ENCODE data around the gene SIX2. TPM values are rescaled to one million over a fixed set of nuclear protein-coding genes. Genes with fewer than 3 reads are reported as not detected.

SIX2 gene
- total RNA-seq, 1 donor from 2014 or later, result 4.2 TPM

GRCh38 chr2:44997963-44998362 is 11.3 kb downstream of the SIX2 start:
- TF ChIP-seq, protein P1, sequence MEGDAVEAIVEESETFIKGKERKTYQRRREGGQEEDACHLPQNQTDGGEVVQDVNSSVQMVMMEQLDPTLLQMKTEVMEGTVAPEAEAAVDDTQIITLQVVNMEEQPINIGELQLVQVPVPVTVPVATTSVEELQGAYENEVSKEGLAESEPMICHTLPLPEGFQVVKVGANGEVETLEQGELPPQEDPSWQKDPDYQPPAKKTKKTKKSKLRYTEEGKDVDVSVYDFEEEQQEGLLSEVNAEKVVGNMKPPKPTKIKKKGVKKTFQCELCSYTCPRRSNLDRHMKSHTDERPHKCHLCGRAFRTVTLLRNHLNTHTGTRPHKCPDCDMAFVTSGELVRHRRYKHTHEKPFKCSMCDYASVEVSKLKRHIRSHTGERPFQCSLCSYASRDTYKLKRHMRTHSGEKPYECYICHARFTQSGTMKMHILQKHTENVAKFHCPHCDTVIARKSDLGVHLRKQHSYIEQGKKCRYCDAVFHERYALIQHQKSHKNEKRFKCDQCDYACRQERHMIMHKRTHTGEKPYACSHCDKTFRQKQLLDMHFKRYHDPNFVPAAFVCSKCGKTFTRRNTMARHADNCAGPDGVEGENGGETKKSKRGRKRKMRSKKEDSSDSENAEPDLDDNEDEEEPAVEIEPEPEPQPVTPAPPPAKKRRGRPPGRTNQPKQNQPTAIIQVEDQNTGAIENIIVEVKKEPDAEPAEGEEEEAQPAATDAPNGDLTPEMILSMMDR (IDR thresholded peaks at IDR 0.05; ENCODE audit: insufficient read depth, low read length, severe bottlenecking), result no peak
- FAIRE-seq (no peak), DNase-seq (ENCODE audit: low read depth) (no peak)
- Histone ChIP-seq H3K4me3 (ENCODE audit: low read depth, low read length) (no peak overlapping the region), H3K27me3 (ENCODE audit: control insufficient read depth, insufficient read depth, low read length) (no peaks in the 10 kb centered on the region), H3K36me3 (ENCODE audit: control insufficient read depth, insufficient read depth, low read length) (no peaks in the 10 kb centered on the region)

GRCh38 chr2:44996356-44996755 is 12.9 kb downstream of the SIX2 start:
- TF ChIP-seq, protein P1 (IDR thresholded peaks at IDR 0.05; ENCODE audit: insufficient read depth, low read length, severe bottlenecking), result no peak
- Histone ChIP-seq H3K27me3 (ENCODE audit: control insufficient read depth, insufficient read depth, low read length) (no peaks in the 10 kb centered on the region), H3K4me3 (ENCODE audit: low read depth, low read length) (no peak overlapping the region), H3K36me3 (ENCODE audit: control insufficient read depth, insufficient read depth, low read length) (no peaks in the 10 kb centered on the region)
- FAIRE-seq, result no peak
- no peak for DNase-seq (ENCODE audit: low read depth)

DNA sequence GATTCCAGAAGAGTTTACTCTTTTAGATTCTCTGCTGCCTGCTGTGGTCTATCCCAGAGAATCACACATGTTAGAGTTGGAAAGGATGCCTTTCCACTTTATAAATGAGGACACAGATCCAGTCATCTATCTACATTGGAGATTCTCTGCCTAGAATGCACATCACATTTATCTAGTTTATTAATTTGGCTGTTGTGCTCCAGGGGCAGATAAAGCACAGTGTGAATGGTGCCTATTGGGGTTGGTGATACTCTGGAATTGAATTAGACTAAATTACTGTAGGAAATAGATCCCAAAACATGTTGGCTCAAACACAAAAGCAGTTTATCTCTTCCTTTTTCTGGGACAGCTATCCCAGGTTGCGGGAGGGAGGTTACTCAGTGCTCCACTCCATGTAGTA is 14.9 kb downstream of the SIX2 start:
- H3K27me3 ChIP-seq (ENCODE audit: control insufficient read depth, insufficient read depth, low read length), result no peaks in the 10 kb centered on the region
- TF ChIP-seq, protein P1 (IDR thresholded peaks at IDR 0.05; ENCODE audit: insufficient read depth, low read length, severe bottlenecking), result no peak
- H3K4me3 ChIP-seq (ENCODE audit: low read depth, low read length), result no peak overlapping the region

GRCh38 chr2:44989176-44989575 is 20.1 kb downstream of the SIX2 start:
- Histone ChIP-seq H3K36me3 (ENCODE audit: control insufficient read depth, insufficient read depth, low read length) (no peaks in the 10 kb centered on the region), H3K4me3 (ENCODE audit: low read depth, low read length) (no peak overlapping the region), H3K27me3 (ENCODE audit: control insufficient read depth, insufficient read depth, low read length) (no peaks in the 10 kb centered on the region)
- no peak for DNase-seq (ENCODE audit: low read depth)
- TF ChIP-seq, protein P1 (IDR thresholded peaks at IDR 0.05; ENCODE audit: insufficient read depth, low read length, severe bottlenecking), result no peak
- no peak for FAIRE-seq

More for the DNA sequence above, 14.9 kb downstream of the SIX2 start:
- FAIRE-seq (no peak), DNase-seq (ENCODE audit: low read depth) (no peak)
- H3K36me3 ChIP-seq (ENCODE audit: control insufficient read depth, insufficient read depth, low read length), result no peaks in the 10 kb centered on the region

DNA sequence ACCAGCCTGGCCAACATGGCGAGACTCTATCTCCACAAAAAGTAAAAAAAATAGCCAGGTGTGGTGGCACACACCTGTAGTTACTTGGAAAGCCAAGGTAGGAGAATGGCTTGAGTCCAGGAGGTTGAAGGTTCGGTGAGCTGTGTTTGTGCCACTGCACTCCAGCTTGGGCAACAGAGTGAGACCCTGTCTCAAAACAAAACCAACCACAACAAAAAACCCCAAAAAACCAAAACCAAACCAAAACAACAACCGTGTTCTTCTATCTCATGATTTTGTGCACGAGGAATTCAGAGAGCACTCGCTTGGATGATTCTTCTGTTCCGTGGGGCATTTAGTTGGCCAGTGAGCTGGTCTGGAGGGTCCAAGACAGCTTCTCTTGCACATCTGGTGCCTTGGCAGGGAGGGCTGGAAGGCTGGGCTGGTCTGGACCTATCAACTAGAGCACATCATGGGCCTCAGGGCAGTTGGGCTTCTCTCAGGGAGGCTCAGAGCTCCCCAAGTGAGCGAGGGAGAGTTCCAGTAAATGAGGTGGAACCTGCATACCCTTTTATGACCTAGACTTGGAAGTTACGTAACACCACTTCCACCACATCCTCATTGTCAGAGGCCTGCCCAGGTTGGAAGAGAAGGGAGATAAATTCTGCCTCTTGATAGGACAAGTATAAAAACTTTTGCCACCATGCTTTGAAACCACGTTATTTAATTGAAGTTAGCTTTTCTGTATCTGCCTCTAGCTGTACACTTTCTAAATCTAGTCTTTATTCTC is 25.2 kb downstream of the SIX2 start:
- H3K4me3 ChIP-seq (ENCODE audit: low read depth, low read length), result no peak overlapping the region
- no peaks in the 10 kb centered on the region for H3K27me3 ChIP-seq (ENCODE audit: control insufficient read depth, insufficient read depth, low read length)
- FAIRE-seq (no peak), DNase-seq (ENCODE audit: low read depth) (no peak)
- no peaks in the 10 kb centered on the region for H3K36me3 ChIP-seq (ENCODE audit: control insufficient read depth, insufficient read depth, low read length)
- TF ChIP-seq, protein P1 (IDR thresholded peaks at IDR 0.05; ENCODE audit: insufficient read depth, low read length, severe bottlenecking), result no peak

- Histone ChIP-seq H3K36me3 (ENCODE audit: control insufficient read depth, insufficient read depth, low read length) (no peaks in the 10 kb centered on the region), H3K27me3 (ENCODE audit: control insufficient read depth, insufficient read depth, low read length) (no peaks in the 10 kb centered on the region), H3K4me3 (ENCODE audit: low read depth, low read length) (no peak overlapping the region)
- peak; percentile 55 for DNase-seq (ENCODE audit: low read depth)
- TF ChIP-seq, protein P1 (IDR thresholded peaks at IDR 0.05; ENCODE audit: insufficient read depth, low read length, severe bottlenecking), result peak; percentile 89
- FAIRE-seq, result peak; percentile 97
Measured at GRCh38 chr2:44981714-44982108, 27.5 kb downstream of the SIX2 start.

Data from bronchial epithelial cell (primary cell).